HG03354 (cell line): Measurements from ENCODE around the gene LCTL.

Source experiments
- ATAC-seq: cut with Tn5 transposase; IDR thresholded peaks from one replicate; pipeline ENCODE4 v1.9.1; 2021; ENCODE audit warnings: mild to moderate bottlenecking; ENCODE audit not compliant: unreplicated experiment, poor library complexity, severe bottlenecking

Gene LCTL, protein sequence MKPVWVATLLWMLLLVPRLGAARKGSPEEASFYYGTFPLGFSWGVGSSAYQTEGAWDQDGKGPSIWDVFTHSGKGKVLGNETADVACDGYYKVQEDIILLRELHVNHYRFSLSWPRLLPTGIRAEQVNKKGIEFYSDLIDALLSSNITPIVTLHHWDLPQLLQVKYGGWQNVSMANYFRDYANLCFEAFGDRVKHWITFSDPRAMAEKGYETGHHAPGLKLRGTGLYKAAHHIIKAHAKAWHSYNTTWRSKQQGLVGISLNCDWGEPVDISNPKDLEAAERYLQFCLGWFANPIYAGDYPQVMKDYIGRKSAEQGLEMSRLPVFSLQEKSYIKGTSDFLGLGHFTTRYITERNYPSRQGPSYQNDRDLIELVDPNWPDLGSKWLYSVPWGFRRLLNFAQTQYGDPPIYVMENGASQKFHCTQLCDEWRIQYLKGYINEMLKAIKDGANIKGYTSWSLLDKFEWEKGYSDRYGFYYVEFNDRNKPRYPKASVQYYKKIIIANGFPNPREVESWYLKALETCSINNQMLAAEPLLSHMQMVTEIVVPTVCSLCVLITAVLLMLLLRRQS

DNA sequence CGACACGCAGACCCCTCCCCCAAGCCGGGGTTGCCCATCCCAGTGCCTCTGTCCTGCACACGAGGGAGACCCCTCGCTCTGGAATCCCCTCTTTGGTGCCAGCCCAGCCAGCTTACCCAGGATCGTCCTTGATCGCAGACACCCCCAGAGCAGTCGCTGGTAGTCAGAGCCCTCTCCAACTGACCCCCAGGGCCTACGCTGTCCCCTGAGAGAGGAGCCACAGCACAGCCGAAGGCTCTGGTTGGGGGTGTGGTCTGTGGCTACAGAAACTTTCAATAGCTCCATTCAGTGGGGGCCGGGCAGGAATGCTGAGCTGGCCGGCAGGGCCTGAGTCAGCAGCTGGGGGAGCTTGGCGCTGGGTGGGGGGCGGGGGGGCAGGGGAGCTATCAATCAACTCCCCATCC lies at the start of gene LCTL:
LCTL (minus strand) TSS at position 258 of the 404 bp plus-strand sequence. CDS start 633 bp downstream, outside the sequence.
- ATAC-seq = no peak

DNA sequence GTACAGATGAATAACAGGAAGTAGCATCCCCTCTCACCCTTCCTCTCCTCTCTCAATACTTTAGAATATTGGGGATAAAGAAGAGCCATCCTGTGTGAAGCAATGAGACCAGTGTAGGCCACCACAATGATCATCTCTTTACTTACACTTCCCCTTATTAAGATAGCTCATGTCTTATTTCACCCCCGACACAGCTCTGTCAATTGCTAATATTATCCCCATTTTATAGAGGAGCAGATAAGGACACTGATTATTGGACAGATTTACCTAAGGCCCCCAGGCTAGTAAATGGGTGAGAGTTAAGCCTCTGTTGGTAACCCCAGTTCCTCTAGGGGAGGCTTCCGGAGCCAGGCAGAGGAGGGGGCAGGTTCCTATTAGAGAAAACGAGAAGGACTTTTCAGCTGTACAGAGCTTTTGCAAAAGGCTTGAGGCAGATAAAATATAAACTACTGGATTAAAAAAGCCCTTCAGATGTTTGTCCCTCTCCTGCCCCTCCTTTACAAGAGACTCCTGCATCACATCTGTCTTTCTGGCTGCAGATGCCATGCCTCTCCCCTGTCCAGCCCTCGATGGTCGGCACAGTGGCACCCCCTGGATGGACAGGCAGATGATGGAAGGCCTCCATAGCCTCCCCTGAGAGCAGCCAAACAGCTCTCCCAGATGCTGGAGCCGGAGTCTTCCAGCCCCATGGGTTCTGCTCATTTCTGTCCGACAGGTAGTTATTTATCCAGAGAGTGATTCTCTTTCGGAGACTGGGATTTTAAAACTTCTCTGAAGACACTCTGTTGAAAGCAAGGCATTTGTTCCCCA lies 49.4 kb upstream of the LCTL start:
- no peak for ATAC-seq

DNA sequence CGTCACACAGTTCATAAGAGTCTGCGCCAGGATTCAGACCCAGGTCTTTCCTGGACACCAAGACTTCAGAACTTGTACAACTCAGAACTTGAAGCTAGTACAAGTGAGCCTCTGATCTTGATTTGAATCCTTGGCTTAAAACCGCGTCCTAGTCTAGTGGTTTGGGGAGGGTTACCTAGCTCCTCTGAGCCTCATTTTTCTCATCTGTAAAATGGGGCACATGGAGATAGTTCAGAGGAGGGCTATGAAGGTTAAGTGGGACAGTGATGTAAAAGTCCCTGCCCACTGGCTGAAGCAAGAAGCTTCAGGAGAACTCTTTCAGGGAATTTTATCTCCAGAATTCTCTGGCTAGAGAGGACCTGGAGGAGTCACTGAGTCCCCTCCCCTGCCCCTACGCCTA lies 48.7 kb upstream of the LCTL start:
- no peak for ATAC-seq

DNA sequence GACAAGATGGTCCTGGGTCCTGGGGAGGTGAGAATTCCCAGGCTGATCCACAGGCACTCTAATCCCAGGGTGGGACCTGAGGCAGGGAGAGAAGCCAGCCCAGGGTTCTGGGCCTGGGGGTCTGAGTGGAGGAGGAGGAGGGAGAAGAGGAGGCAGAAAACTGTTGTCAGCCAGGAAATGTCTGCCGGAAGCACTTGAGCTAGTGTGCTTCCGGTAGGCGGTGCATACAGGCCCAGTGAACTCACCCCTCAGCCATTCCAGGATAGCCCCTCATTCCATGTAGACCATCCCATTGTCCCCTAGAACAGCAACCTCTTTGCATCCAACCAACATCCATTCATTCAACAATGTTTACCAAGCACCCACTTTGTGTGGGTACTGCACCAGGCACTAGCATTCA lies 47.9 kb upstream of the LCTL start:
- ATAC-seq = no peak

DNA sequence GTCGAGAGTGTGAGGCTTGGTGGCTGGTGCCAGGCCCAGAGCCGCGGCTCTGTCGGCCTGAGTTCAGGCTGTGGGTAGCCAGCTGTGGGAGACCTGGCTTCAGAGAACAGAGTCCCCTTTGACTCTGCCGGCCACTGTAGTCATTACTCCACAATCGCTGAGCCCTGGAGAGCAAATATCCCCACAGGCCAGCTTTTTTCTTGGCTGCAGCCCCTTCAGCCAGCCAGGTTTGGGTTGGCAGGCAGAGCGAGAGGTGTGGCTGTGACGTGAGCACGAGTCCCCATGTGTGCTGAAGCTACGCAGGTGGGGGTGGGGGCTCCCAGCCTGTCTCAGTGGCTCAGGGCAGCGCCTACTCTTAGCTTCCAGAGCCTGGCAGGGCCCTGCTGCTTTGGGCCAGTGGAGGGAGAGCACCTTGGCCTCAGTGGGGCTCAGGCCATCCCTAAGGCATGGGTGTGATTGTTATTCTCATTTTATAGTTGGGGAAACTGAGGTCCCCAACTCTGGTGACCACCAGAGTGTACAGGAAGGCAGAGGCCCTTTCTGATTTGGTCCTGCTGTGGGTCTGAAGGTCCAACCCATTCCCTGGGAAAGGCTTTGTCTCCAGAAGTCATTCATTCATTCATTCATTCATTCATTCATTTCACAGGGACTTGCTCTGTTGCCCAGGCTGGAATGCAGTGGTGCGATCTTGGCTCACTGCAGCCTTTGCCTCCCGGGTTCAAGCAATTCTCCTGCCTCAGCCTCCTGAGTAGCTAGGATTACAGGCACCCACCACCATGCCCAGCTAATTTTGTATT lies 45.7 kb upstream of the LCTL start:
- ATAC-seq = no peak

DNA sequence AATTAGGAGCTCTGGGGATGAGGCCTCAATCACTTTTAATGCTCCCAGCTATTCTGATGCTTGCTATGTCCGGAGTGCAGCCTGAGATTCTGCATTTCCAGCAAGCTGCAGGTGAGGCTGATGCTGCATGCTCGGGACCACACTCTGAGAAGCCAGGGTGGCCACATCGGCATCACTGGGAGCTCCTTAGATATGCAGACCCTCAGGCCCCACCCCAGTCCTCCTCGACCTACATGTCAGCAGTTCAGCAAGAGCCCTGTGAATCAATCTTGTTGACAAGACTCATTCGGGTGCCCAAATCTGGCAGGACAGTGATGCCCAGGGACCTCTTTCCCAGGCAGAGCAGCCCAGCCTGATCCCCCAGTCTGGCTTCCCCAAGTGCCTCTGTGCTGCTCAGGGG lies 44.1 kb upstream of the LCTL start:
- ATAC-seq = no peak

DNA sequence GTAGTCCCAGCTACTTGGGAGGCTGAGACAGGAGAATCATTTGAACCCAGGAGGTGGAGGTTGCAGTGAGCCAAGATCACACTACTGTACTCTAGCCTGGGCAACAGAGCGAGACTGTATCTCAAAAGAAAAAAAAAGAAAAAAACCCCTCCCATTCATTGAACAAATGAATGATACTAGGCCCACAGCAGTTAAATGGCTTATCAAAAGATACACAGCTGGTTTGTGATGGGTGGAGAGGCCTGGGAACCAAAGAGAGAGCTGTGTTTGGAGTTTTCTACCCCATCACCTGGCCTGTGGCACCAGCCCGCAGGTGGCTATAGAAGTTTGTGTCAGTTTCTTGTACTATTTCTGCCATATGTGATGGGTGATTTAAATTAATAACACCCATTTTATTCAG lies 43.1 kb upstream of the LCTL start:
- ATAC-seq = no peak

DNA sequence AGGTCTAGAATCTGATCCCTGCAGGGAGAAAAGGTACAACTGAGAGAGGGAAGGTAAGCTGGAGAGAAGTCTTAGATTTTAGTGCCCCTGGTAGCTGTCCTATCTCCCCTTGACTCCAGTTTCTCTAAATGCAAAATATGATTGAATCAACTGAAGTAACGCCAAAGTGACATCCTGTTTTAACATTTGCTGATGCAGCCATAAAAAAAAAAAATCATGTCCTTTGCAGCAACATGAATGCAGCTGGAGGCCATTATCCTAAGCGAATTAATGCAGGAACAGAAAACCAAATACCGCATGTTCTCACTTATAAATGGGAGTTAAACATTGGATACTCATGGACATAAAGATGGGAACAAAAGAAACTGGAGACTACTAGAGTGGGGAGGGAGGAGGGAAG lies 42.4 kb upstream of the LCTL start:
- no peak for ATAC-seq

DNA sequence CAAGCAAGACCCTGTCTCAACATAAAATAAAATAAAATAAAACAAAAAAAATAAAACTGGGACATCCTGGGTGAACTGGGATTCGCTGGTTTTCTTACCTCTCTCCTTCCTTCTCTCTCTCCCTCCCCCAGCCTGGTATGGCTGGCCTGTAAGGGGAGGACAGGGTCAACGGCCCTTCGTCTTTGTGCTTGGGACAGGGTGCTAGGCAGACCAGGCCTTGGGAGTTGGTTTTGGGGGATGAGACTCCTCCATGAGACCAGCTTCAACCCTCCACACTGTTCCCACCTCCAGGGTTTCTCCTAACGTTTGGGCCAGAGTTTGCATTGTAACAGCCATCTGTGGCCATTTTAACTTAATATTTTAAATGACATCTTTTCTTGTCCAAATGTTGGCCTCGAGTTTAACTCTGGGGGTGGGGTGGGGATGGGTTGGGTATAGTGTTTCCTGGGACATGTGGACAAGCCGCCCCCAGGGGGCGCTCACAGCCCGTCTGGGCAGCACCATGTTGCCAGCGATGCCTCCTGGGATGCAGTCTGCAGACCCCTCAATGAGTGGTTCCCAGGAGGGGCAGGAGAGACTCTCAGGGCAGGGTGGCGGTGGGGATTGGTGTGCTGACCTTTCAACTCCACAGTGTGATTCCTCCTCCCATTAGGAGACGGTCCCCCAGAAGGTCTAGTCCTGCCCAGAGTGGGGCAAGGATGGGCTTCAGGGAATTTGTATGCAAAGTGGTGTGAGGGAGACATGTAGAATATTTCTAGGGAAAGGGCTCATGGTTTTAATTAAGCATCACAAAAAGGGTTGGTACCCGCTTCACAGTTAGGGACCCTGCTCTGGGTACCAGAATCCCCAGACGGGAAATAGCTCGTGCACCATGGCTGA lies 37.7 kb upstream of the LCTL start:
- no peak for ATAC-seq

DNA sequence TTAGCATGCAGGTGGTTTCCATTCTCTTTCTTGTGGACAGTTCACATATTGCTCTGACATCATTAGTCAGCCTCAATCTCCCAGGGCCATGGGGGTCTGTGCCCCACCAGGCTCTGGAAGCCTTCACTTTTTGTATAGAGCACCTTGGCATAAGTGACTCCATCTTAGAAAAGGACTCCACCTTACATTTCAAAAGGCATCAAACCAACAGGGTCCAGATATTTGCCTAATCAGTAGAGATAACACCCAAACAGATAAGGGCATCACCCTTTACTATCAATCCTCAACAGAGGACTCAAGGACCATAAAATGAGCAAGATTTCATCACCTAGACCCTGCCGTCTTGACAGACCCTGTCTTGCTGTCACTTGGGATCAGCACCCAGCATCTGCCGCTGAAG lies 35.7 kb upstream of the LCTL start:
- no peak for ATAC-seq

DNA sequence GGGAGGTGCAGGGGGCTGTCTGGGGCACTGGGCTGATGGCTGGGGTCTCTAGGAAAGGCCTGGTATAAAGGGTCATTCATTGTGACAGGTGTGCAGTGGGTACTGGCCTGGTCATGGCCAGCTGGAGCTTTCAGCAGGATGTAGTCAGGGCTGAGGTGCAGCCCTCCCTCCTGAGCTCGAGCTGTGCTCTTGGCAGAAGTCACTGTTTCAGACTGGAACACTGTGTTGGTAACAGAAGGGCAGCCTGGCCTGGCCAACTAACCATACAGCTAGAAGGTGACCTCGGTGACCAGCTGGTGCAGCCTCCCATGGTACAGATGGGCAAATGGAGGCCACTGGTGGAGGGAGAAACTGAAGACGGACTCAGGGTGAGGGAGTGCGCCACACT lies 34.4 kb upstream of the LCTL start:
- ATAC-seq = no peak

DNA sequence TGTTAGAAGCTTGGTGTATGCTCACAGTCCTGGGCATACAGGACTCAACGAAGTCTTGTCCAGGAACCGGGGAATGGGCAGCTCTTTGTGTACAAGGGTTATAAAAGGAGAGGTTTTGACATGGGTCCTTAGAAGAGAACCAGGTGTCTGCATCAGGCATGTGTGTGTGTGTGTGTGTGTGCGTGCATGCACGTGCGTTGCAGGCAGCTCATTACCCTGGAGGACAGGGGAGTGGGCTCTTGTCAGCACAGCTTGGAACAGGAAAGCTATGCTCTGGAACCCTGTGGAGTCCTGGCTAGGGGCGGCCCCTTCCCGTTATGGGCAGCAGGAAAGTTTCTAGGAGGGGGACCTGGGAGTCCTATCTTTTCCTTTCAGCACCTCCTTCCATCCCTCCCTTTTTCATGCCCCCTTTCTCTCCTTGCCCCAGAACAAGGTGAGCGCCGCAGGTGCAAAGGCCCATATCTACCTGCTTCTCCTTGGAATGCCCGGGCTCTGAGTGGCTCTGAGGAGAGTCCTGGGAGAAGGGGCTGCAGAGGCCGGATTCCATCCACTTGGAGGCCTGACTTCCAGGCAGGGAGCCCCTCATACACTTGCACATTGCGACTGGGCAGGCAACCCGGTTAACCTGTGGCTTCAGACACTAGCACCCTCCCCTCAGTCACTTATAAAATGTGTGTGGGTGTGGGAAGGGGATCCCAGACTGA lies 33.9 kb upstream of the LCTL start:
- ATAC-seq = no peak

DNA sequence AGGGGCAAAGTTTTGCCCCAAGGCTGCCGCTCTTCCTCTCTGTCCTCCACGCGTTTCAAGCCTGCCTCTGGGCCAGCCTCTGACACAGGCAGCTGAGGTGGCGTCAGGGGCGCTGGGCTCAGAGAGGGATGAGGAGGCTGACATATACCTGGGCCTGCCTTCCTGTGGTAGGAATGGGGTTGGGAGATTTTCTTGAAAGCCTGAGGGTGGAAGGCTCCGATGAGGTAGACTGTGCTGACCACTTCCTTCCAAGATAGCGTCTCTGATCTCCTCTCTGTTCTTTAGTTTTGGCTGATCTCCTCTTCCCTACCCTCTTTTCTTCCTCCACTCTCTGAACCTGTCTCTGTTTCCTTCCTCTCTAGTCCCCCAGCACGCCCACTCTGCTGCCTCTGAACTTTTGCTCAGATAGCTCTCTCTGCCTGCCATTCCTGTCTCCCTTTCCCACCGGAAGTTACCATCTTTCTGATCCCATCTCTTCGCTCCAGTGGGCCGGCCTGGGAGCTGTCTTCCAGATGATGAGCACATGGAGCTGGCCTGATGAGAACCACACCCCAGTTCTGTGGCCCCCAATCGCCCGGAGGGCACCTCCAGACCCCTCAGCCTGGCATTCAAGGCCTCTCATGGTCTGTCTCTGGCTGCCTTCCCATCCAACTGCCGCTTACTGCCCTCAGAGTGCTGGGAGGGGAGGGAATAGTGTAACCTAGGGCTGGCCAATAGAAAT lies 32.5 kb upstream of the LCTL start:
- no peak for ATAC-seq

DNA sequence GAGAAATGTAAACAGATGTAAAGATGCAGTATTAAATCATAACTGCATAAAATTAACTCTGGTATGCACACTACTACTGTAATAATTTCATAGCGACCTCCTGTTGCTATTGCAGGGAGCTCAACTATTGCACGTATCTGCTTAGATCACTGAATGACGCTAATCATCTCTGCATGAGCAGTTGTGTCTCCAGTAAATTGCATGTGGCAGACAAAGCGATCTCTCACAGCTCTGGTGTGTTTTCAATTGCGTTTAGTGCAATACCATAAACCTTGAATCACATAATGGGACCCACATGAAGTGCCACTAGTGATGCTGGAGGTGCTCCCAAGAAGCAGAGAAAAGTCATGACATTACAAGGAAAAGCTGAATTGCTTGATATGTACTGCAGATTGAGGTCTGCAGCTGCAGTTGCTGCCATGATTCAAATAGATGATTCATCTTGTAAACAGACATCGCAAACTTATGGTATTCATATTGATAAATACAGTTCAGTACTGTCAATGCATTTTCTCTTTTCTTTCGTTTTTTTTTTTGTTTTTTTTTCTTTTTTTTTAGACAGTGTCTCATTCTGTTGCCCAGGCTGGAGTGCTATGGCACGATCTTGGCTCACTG lies 30.2 kb upstream of the LCTL start:
- ATAC-seq = no peak

DNA sequence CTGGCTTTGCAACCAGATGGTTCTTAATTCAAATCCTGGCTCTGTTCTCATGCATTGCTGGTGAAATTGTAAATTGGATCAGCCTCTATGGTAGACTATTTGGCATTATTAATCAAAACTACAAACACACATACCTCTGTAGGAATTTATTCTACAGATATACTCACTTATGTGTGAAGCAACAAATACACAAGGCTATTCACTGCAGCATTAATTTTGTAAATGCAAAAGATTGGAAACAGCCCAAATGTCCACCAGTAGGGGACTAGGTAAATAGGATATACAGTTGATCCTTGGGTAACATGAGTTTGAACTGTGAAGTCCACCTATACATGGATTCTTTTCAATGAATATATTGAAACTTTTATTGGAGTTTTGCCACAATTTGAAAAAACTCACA lies 29.5 kb upstream of the LCTL start:
- ATAC-seq = no peak

DNA sequence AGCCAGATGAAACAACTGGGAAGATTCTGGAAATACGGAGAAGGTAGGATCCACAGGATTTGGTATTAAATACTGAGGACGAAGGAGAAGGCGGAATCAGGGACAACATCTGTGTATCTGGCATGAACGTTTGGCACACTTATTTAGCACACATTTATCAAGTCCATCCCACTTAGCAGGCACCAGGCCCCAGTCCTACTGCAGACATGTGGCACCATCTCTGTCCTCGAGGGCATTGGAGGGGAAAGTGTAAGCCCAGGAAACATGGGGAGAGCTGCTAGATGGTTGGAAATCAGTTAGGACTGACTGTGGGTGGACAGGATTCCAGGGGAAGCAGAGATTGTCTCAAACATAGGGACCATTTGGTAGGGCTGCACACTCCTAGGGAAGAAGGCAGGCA lies 29.0 kb upstream of the LCTL start:
- no peak for ATAC-seq

DNA sequence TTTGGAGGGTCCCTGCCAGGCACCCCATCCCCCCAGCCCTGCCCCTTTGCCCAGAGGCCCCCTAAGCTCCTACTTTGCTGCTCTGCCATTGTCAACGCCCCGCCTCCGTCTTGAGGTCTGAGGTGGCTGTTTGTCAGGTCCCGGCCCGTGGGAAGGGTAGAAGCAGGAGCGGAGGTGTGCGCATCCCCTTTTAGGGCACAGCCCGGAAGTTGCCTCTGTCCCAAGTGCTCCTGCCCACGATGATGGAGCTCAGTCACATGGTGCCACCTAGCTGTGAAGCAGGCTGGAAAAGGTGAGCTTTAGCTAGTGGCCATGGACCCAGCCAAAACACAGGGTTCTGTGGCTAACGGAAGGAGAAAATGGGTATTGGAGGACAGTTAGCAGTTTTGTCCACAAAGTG lies 28.5 kb upstream of the LCTL start:
- no peak for ATAC-seq
